ENCODE measurements around the gene AKTIP.

The AKTIP gene

GRCh38 chr16:53478965-53479364 lies 24.0 kb downstream of the AKTIP start:
- DNase-seq (ENCODE audit: low spot score), result no peak

- no peak for DNase-seq (ENCODE audit: low spot score)
Observed at GRCh38 chr16:53476867-53477266, 26.1 kb downstream of the AKTIP start.

GRCh38 chr16:53465606-53466280 lies 37.3 kb downstream of the AKTIP start:
- DNase-seq (ENCODE audit: low spot score), result no peak

- DNase-seq (ENCODE audit: low spot score), result no peak
Observed at GRCh38 chr16:53458635-53459034, 44.4 kb downstream of the AKTIP start.

- no peak for DNase-seq (ENCODE audit: low spot score)
Observed at GRCh38 chr16:53457670-53458069, 45.3 kb downstream of the AKTIP start.

GRCh38 chr16:53456625-53457024 lies 46.4 kb downstream of the AKTIP start:
- no peak for DNase-seq (ENCODE audit: low spot score)

GRCh38 chr16:53453928-53454327 lies 49.1 kb downstream of the AKTIP start:
- no peak for DNase-seq (ENCODE audit: low spot score)

GRCh38 chr16:53449816-53450517 lies 53.0 kb downstream of the AKTIP start:
- no peak for DNase-seq (ENCODE audit: low spot score)

GRCh38 chr16:53446090-53446489 lies 56.9 kb downstream of the AKTIP start:
- no peak for DNase-seq (ENCODE audit: low spot score)

GRCh38 chr16:53445534-53445933 lies 57.5 kb downstream of the AKTIP start:
- no peak for DNase-seq (ENCODE audit: low spot score)
